ENCODE measurements around the gene CES4A. TPM values are rescaled to one million over a fixed set of nuclear protein-coding genes. Genes with fewer than 3 reads are reported as not detected.
"Not testable (repeated sequence)": the region's sequence is repeated elsewhere in the genome, so short reads cannot be mapped to it uniquely, and the experiment has no call there.

CES4A gene
- polyA plus RNA-seq, 1 donor from 2014 or later, result 1.4 TPM

DNA sequence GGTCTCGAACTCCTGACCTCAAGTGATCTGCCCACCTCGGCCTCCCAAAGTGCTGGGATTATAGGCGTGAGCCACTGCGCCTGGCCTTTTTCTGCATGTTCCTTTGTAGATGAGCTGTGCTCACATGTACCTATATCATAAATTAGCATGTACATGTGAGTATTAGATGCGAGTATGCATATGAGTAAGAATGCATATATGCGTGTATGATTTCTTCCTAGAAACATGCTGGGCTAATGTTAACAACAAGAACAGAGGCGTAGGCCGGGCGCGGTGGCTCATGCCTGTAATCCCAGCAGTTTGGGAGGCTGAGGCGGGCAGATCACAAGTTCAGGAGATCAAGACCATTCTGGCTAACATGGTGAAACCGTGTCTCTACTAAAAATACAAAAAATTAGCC is 5.2 kb downstream of the CES4A start:
- H3K27ac Mint-ChIP-seq, H3K27me3 Mint-ChIP-seq, H3K4me1 Mint-ChIP-seq, H3K36me3 Mint-ChIP-seq, H3K9me3 Mint-ChIP-seq, H3K4me3 Mint-ChIP-seq: not testable (repeated sequence)

DNA sequence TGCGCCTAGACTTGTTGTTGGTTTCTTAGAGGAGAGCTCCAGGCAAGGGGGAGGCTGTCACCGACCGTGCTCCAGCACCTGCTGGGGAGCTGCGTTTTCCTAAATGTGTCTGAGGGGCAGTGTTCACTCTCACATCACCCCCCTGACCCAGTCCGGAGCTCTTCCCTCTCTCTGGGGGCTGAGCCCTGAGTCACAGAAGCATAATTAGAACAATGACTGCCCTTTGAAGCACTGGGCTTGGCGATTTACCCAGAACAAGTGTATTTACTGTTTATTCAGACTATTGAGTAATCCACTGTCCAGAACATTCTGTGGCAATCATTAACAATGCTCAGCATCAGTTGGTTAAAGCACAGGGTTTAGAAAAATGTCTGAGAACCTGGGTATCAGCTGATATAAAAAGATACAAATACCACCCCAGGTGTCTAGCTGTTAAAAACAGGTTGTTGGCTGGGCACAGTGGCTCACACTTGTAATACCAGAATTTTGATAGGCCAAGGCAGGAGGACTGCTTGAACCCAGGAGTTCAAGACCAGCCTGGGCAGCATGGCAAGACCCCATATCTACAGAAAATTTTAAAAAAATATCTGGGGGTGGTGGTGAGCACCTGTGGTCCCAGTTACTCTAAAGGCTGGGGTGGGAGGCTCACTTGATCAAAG is 8.1 kb downstream of the CES4A start:
- Mint-ChIP-seq H3K27ac (no peak overlapping the region), H3K36me3 (no peaks in the 10 kb centered on the region), H3K27me3 (no peaks in the 10 kb centered on the region), H3K9me3 (no peaks in the 10 kb centered on the region), H3K4me3 (no peak overlapping the region), H3K4me1 (peaks cover 0 to 6% (median 3%) of the 10 kb centered on the region in 3 donors)

DNA sequence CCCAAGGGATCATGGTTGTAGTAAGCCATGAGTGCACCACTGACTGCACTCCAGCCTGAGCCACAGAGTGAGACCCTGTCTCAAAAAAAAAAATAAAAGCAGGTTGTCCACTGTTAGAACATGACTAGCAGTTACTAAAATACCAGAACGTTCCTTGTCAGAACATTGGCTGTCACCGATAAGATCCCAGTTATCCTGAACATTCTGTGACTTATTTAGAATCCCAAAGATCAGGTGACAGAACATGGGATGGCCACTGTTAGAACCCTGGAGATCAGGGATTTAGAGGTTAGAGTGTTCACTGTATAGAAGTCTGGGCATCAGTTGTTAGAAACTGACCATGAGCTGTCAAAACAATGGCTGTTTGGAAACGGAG is 8.6 kb downstream of the CES4A start:
- Mint-ChIP-seq H3K27me3 (no peaks in the 10 kb centered on the region), H3K9me3 (no peaks in the 10 kb centered on the region), H3K4me1 (peaks cover 0 to 6% (median 4%) of the 10 kb centered on the region in 3 donors), H3K36me3 (no peaks in the 10 kb centered on the region), H3K4me3 (peak overlapping the region in 1 of 4 donors; percentile 31), H3K27ac (no peak overlapping the region)

DNA sequence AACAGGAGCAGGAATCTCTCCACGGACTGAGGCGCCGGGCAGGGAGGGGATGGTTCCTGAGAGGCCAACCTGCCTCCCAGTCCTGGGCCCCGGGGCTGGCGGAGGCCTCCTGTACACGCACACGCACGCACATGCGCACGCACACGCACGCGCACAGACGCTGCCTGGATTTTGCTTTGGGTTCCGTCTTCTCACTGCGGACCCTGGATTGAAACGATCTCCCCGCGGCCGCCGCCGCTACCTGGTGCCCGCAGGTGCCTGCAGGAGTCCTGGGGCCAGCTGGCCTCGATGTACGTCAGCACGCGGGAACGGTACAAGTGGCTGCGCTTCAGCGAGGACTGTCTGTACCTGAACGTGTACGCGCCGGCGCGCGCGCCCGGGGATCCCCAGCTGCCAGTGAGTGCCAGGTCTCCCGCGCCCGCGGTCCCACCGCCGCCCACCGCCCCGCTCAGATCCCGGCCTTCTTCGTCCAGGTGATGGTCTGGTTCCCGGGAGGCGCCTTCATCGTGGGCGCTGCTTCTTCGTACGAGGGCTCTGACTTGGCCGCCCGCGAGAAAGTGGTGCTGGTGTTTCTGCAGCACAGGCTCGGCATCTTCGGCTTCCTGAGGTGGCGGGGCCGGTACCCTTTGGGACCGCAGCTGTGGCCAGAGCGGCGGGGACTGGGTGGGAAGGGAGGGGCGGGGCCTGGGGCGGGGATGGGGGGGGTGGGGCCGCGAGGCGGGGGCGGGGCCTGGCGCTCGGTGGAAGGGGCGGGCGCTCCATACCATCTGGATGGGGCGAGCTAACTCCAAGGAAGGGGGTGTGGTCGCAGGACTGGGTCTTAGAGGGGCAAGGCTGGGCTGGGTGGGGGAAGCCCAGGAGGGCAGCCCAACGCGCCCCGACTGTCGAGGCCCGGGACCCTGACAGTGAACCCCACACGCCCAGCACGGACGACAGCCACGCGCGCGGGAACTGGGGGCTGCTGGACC is 12.3 kb downstream of the CES4A start:
- H3K4me3 Mint-ChIP-seq, result peak overlapping the region; percentile 25 to 92 (median 86)

DNA sequence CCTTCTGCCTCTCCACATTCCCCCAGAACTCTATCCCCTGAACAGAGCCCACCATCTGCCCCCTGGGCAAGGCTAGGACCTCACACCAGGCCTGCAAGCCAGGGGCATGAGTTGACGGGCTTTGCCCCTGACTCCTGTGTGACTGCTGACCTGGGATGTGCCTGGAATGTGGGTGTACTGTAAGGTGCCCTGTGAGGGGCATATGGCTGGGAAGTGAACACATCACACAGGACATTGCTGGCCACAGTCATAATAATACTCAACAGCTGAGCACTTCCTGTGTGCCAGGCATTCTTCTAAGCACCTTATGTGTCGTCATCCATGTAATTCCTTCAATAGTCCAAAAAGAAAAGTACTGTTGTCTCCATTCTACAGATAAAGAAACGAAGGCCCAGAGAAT is 13.3 kb downstream of the CES4A start:
- H3K9me3 Mint-ChIP-seq, result no peaks in the 10 kb centered on the region

More for the DNA sequence above, 12.3 kb downstream of the CES4A start:
- H3K9me3 Mint-ChIP-seq, result no peaks in the 10 kb centered on the region
- H3K4me1 Mint-ChIP-seq, result peaks cover 0 to 6% (median 4%) of the 10 kb centered on the region in 3 donors
- H3K36me3 Mint-ChIP-seq, result peaks cover 2% of the 10 kb centered on the region
- H3K27me3 Mint-ChIP-seq, result no peaks in the 10 kb centered on the region
- peak overlapping the region in 1 of 3 donors; percentile 65 for H3K27ac Mint-ChIP-seq

DNA sequence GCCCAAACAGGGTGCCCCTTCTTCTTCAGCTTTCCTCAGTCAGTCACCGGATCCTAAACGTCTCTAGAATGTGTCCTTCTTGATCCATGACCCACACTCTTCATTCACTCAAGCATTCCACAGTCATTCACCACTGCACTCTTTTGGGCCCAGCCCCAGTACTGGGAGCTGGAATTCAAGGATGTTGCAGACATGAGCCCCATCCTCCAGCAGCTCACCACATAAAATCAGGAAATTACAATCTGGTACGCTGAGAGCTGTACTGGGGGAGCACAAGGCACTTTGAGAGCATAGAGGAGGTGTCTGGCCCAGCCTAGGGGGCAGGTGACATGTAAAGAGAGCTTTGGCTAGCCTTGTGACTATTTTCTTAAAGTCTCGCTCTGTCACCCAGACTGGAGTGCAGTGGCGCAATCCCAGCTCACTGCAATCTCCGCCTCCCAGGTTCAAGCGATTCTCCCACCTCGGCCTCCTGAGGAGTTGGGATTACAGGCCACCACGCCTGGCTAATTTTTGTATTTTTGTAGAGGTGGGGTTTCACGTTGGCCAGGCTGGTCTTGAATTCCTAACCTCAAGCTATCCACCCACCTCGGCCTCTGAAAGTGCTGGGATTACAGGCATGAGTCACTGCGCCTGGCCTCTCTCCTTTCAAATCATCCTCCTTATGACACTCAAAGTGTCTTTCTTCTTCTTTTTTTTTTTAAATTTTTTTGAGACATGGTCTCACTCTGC is 18.7 kb downstream of the CES4A start:
- no peak overlapping the region for H3K27ac Mint-ChIP-seq
- no peaks in the 10 kb centered on the region for H3K27me3 Mint-ChIP-seq
- peaks cover 3% of the 10 kb centered on the region for H3K36me3 Mint-ChIP-seq
- no peak overlapping the region for H3K4me3 Mint-ChIP-seq
- H3K4me1 Mint-ChIP-seq, result peaks cover 0 to 1% (median 0%) of the 10 kb centered on the region in 3 donors
- no peaks in the 10 kb centered on the region for H3K9me3 Mint-ChIP-seq

More for the DNA sequence above, 13.3 kb downstream of the CES4A start:
- Mint-ChIP-seq H3K4me1 (peaks cover 0 to 6% (median 4%) of the 10 kb centered on the region in 3 donors), H3K36me3 (peaks cover 2% of the 10 kb centered on the region), H3K4me3 (peak overlapping the region in 3 of 4 donors; percentile 41 to 60 (median 54)), H3K27ac (peak overlapping the region in 1 of 3 donors; percentile 74), H3K27me3 (no peaks in the 10 kb centered on the region)

DNA sequence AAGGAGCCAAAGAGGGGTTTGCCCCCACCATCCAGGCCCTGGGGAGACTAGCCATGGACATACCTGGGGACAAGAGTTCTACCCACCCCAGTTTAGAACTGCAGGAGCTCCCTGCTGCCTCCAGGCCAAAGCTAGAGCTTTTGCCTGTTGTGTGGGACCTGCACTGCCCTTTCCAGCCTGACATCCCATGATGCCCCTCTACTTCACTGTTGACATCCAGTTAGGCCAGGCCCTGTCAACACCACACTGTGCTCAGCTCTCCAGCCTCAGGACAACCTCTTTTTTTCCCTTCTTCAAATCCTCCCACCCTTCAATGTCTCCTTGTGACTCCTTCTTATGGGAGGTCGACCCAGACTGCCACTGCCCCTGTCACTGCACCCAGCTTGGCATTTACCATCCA is 20.8 kb downstream of the CES4A start:
- Mint-ChIP-seq H3K27me3 (no peaks in the 10 kb centered on the region), H3K4me1 (peaks cover 0 to 1% (median 0%) of the 10 kb centered on the region in 3 donors), H3K9me3 (no peaks in the 10 kb centered on the region), H3K27ac (no peak overlapping the region), H3K4me3 (peak overlapping the region in 1 of 4 donors; percentile 45), H3K36me3 (peaks cover 1% of the 10 kb centered on the region)

DNA sequence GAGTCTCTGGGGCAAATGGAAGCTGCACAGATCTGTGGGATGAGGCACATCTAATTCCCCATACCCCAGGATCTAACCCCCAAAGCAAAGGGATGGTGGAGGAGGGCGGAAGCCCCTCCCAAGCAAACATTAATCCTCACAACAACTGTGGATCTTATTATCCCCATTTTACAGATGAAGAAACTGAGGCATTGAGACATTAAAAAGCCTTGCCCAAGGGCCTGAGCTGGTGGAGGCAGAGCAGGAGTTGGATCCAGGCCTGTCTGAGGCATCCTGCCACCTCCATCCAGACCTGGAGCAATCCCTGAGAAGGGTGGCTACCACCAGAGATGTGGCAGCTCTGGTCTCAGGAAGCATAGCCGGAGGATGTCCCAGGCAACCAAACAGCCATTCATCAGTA is 22.9 kb downstream of the CES4A start:
- Mint-ChIP-seq H3K27ac (no peak overlapping the region), H3K9me3 (no peaks in the 10 kb centered on the region), H3K27me3 (no peaks in the 10 kb centered on the region), H3K4me1 (peaks cover 0 to 1% (median 0%) of the 10 kb centered on the region in 3 donors), H3K36me3 (peaks cover 1% of the 10 kb centered on the region), H3K4me3 (peak overlapping the region in 1 of 4 donors; percentile 43)

DNA sequence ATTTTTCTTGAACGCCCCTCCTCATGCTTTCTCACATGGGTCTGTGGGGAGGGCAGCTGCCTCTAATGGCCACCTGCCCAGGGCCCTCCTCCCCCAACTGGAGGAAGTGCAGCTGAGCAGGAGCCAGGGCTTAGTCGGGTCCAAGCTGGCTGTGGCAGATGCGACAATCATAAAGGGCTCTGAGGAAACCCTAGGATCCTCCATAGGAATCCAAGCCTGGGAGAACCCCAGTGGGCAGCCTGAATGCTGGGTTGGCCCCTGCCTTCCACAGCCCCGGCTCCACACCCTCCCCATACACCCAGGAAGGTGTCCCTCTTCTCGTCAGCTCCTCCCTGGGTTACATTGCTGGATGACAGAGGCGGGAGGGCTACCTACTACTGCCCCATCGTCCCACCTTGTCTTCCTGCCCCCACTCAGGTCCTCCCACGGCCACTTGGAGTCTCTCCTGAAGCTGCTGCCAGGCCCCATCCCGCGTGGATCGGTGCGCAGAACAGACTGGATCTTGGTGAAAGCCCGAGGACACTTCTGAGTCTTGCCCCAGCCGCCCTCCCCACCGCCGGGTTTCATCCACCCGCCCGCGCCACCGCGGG is 24.9 kb downstream of the CES4A start:
- H3K27me3 Mint-ChIP-seq, result no peaks in the 10 kb centered on the region
- no peaks in the 10 kb centered on the region for H3K9me3 Mint-ChIP-seq
- H3K4me3 Mint-ChIP-seq, result peak overlapping the region in 3 of 4 donors; percentile 52 to 74 (median 70)
- peaks cover 0 to 1% (median 0%) of the 10 kb centered on the region in 3 donors for H3K4me1 Mint-ChIP-seq
- H3K36me3 Mint-ChIP-seq, result peaks cover 1% of the 10 kb centered on the region
- no peak overlapping the region for H3K27ac Mint-ChIP-seq

DNA sequence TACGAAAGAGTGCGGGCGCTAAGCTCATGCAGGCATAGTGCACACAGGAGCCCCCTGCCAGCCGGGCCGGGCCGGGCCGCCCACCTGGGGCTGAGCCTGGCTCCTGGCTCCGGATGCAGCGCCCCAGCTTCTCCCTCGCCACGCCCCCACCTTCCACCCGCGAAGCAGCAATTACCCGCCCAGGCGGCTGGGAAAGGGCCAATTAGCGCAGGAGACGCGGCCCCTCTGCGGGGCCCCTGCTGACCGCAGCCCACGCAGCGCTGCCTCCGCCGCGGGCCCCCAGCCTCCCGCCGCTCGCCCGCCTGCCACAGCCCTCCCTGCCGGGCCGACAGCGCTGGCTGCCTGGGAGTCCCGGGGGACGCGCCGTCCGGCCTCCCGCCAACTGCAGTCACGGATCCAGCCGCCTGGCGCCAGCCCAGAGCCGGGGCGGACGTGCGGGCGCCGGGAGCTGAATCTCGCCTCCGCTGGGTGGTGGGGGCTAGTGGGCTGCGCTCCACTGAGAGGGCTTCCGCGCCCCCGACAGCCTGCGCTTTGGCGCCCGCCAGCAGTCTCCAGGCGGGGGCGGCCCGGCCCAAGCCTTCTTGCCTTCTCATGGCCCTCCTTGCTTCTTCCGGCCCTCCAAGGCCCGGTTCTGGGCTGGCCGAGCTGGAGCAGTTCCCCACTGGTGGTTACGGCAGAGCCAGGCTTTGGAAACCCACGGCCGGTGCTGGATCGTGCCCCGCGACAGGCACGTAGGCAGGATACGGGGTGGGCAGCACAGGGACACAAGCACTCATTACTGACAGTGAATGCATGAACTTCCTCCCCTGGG is 25.6 kb downstream of the CES4A start:
- Mint-ChIP-seq H3K27me3 (no peaks in the 10 kb centered on the region), H3K36me3 (peaks cover 1% of the 10 kb centered on the region), H3K27ac (no peak overlapping the region), H3K4me1 (peaks cover 0 to 1% (median 0%) of the 10 kb centered on the region in 3 donors), H3K9me3 (no peaks in the 10 kb centered on the region), H3K4me3 (peak overlapping the region; percentile 77 to 92 (median 84))

DNA sequence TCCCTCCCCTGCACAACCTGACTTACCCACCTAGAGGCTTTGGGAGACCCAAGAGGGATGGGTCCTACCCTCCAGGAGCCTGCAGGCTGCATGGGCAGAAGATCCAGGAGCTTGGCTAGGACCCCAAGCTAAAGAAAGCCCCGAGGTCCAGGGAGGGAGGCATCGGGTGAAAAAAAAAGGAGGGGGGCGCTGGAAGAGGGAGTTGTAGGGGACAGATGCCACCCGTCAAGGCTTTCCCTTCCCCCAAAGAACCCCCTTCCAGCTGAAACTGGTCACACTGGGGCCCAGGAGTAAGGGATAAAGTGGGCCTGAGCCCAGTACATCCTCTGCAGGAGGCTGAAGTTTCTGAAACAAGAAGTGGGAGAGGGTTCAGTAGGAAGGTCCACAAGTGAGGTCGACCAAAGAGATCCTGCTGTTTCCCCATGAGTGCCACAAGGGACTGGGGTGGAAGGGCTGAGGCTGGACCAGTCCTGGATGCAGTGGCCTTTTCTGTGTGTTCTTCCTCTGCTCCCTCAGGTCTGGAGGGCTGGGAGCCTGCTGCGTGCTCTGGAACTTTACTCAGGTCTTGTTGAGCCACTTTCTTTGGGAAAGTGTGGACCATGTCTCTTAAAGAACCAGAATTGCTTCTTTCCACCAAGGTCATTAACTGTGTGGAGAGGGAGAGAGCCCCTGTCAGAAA is 26.4 kb downstream of the CES4A start:
- no peaks in the 10 kb centered on the region for H3K27me3 Mint-ChIP-seq
- no peak overlapping the region for H3K27ac Mint-ChIP-seq
- H3K9me3 Mint-ChIP-seq, result no peaks in the 10 kb centered on the region
- H3K36me3 Mint-ChIP-seq, result peaks cover 1% of the 10 kb centered on the region
- H3K4me3 Mint-ChIP-seq, result peak overlapping the region; percentile 77 to 92 (median 84)
- peaks cover 0 to 1% (median 0%) of the 10 kb centered on the region in 3 donors for H3K4me1 Mint-ChIP-seq

DNA sequence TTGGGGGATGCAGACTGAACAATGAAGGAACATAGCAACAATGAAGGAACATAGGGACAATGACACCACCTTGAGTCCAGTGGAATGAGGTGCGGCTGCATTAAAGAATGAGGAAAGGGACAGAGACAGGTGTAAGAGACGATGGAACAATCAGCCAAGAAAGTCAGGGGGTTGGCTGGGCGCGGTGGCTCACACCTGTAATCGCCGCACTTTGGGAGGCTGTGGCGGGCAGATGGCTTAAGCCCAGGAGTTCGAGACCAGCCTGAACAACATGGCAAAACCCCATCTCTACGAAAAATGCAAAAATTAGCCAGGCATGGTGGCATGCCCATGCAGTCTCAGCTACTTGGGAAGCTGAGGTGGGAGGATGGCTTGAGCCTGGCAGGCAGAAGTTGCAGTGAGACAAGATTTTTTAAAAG is 26.9 kb downstream of the CES4A start:
- H3K4me3 Mint-ChIP-seq, result peak overlapping the region in 1 of 4 donors; percentile 9
- H3K27me3 Mint-ChIP-seq, result no peaks in the 10 kb centered on the region
- peaks cover 1% of the 10 kb centered on the region for H3K36me3 Mint-ChIP-seq
- H3K9me3 Mint-ChIP-seq, result no peaks in the 10 kb centered on the region
- H3K4me1 Mint-ChIP-seq, result peaks cover 0 to 1% (median 0%) of the 10 kb centered on the region in 3 donors
- no peak overlapping the region for H3K27ac Mint-ChIP-seq

DNA sequence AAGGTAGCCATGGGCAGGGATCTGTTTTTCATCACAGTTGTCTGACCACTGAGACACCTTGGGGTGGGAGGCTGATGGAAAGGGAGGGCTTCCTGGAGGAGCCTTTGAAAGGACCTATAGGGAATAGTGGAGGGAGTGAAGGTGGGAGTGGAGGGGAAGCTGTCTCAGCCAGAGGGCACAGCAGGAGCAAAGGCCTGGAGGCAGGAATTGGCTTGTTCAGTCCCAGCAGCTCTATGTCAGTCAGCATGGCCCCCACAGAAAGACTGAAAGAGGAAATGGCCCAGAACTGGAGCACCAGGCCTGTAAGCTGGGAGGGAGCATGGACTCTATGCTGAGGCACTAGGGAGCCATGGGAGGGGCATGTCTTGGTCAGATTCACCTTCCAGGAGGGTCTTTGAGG is 27.8 kb downstream of the CES4A start:
- Mint-ChIP-seq H3K27ac (no peak overlapping the region), H3K36me3 (peaks cover 2% of the 10 kb centered on the region), H3K9me3 (no peaks in the 10 kb centered on the region), H3K4me1 (no peaks in the 10 kb centered on the region), H3K27me3 (no peaks in the 10 kb centered on the region), H3K4me3 (no peak overlapping the region)
